Measurements from ENCODE around the gene ARHGEF4. TPM values are rescaled to one million over a fixed set of nuclear protein-coding genes. Genes with fewer than 3 reads are reported as not detected.

Gene ARHGEF4
- total and polyA plus RNA-seq, 10 of the 15 experiments (the other 5 are each of a cell fraction or from before 2014, with no cell fraction given) = 0.02 to 0.24 (median 0.16) TPM; not detected in 6

GRCh38 chr2:131041402-131042147, 204.9 kb downstream of the ARHGEF4 start (continued):
- TF ChIP-seq MEF2A (IDR thresholded peaks at IDR 0.05; ENCODE audit: insufficient read depth, low read depth, low read length) (no peak), CEBPB (IDR thresholded peaks at IDR 0.05; ENCODE audit: borderline replicate concordance in 1 of 2, low read depth in 2 of 2, low read length in 2 of 2) (no peak), MYB (IDR thresholded peaks at IDR 0.05; ENCODE audit: borderline replicate concordance, low read depth, low read length) (no peak)

- CTCF ChIA-PET = no interaction called here
- no peak overlapping the region for H3K4me3 ChIP-seq
- intact Hi-C loops (cut with micrococcal nuclease; ENCODE audit: unreplicated experiment) (no loop called here), in situ Hi-C loops (cut with MboI) (no loop called here)
- ATAC-seq = no peak
- H3K36me3 ChIP-seq (ENCODE audit: control insufficient read depth in 2 of 2, insufficient read depth in 2 of 2, low read length in 1 of 2) = peaks cover 3 to 14% of the 10 kb centered on the region in 2 experiments; a peak in 3 of 4 replicates
- no peak overlapping the region for H2AFZ ChIP-seq (ENCODE audit: control insufficient read depth, low read depth, low read length)
- SMC1A ChIA-PET (ENCODE audit: uncharacterized antibody, unreplicated experiment) = no interaction called here
- BruUV-seq (replicated peaks) = no TSS peak
- H3K79me2 ChIP-seq (ENCODE audit: control insufficient read depth, insufficient read depth, low read length) = no peaks in the 10 kb centered on the region
- no peaks in the 10 kb centered on the region for H4K20me1 ChIP-seq (ENCODE audit: control insufficient read depth, insufficient read depth)
- no peak overlapping the region for H3K9ac ChIP-seq (ENCODE audit: control insufficient read depth, insufficient read depth, low read length)
- 74% methylated on average over 7 of the region's 7 CpGs for WGBS (ENCODE audit: insufficient coverage, insufficient replicate concordance, low lambda C conversion rate, missing lambda C conversion rate)
- POLR2A ChIA-PET = no interaction called here
- FAIRE-seq = no peak
- RAD21 ChIA-PET (ENCODE audit: unreplicated experiment) = no interaction called here
- H3K27me3 ChIP-seq (replicated peaks in 1 of 2; ENCODE audit: control insufficient read depth in 2 of 2, insufficient read depth in 2 of 2, low read length in 1 of 2) = 0 out of 4 replicates have a peak, but pooled peaks cover 0 to 2% of the 10 kb centered on the region in 2 experiments
- DNase-seq (ENCODE audit: low read depth, low spot score) = no peak
- no peak overlapping the region for H3K27ac ChIP-seq (ENCODE audit: control insufficient read depth, insufficient read depth)
- no peaks in the 10 kb centered on the region for H3K4me1 ChIP-seq (ENCODE audit: control insufficient read depth, insufficient read depth, low read length)
- no peak overlapping the region for H3K4me2 ChIP-seq (ENCODE audit: control insufficient read depth, insufficient read depth)
- no peaks in the 10 kb centered on the region for H3K9me3 ChIP-seq (replicated peaks; ENCODE audit: control insufficient read depth, insufficient read depth, low read length)
- TF ChIP-seq SRF (IDR thresholded peaks at IDR 0.05; ENCODE audit: low read depth in 2 of 2, low read length in 2 of 2) (no peak), PRDM15 (CRISPR knock-in tag; IDR thresholded peaks at IDR 0.05) (no peak), TBL1XR1 (IDR thresholded peaks at IDR 0.05; ENCODE audit: low read depth, low read length) (no peak), JUND (IDR thresholded peaks at IDR 0.05; ENCODE audit: low read depth, low read length) (no peak), CEBPZ (IDR thresholded peaks at IDR 0.05; ENCODE audit: low read depth, low read length) (no peak), BMI1 (IDR thresholded peaks at IDR 0.05; ENCODE audit: borderline replicate concordance) (no peak), POLR2A (IDR thresholded peaks at IDR 0.05; ENCODE audit: low read depth, low read length) (no peak), SMARCA5 (IDR thresholded peaks at IDR 0.05) (no peak), GABPA (IDR thresholded peaks at IDR 0.05; ENCODE audit: low read depth) (no peak), DPF2 (IDR thresholded peaks at IDR 0.05) (no peak), EGR1 (IDR thresholded peaks at IDR 0.05; ENCODE audit: borderline replicate concordance in 1 of 2, low read depth in 2 of 2, low read length in 2 of 2) (no peak), IKZF1 (conservative IDR thresholded peaks at IDR 0.05) (no peak)
Observed at GRCh38 chr2:131042148-131042775, 205.5 kb downstream of the ARHGEF4 start.
